Endothelial cell of umbilical vein (primary cell): ENCODE results near the gene SIX1. TPM values are rescaled to one million over a fixed set of nuclear protein-coding genes. Genes with fewer than 3 reads are reported as not detected.

Experiments used
- BruUV-seq: library from RNA; stranded (reverse); fragments of 400-500 nt; replicated peaks from 2 replicates; lab custom pipeline; 2021; lab: Mats Ljungman, UMichigan
- CTCF ChIA-PET: fragments of 300-600, 350-600 bp; sonication (Branson Sonifier 250); formaldehyde crosslinking; loops from one replicate; lab custom pipeline; 2021; ENCODE audit warnings: antibody characterized with exemption, inconsistent platforms; lab: Charles Lee
- POLR2A ChIA-PET: fragments of 300-600, 350-600 bp; sonication (Branson Sonifier 250); formaldehyde crosslinking; loops from one replicate; lab custom pipeline; 2021; ENCODE audit warnings: antibody characterized with exemption, inconsistent platforms; lab: Charles Lee
- DNase-seq: peaks from one replicate; pipeline ENCODE4 v3.0.0-alpha.2; 2011; ENCODE audit warnings: low read depth, low spot score
- FAIRE-seq: peaks from 2 replicates; lab custom pipeline; 2011; peaks lifted over from hg19 to GRCh38; lab: Jason Lieb, UNC
- H2AFZ ChIP-seq: 2 replicates; pipeline ENCODE4 v1.6.0; 2012; ENCODE audit warnings: low read depth, low read length, control low read depth, inconsistent platforms
- H3K27ac ChIP-seq: 2 replicates; pipeline ENCODE4 v1.5.1; 2011; ENCODE audit warnings: low read depth, mild to moderate bottlenecking, control low read depth, low read length, moderate library complexity; ENCODE audit not compliant: insufficient read depth
- H3K27me3 ChIP-seq, 2 experiments: 2 replicates each; pipeline versions ENCODE4 v1.6.0 to v1.6.1; 2011; ENCODE audit warnings: low read length in 2 of 2, mixed read lengths in 1 of 2; ENCODE audit not compliant: control insufficient read depth in 2 of 2, insufficient read depth in 2 of 2
- H3K36me3 ChIP-seq, 2 experiments: 2 replicates in 1 of 2; 3 replicates in 1 of 2; pipeline ENCODE4 v1.5.1; 2011; ENCODE audit warnings: low read length in 2 of 2, mild to moderate bottlenecking in 1 of 2, moderate library complexity in 1 of 2; ENCODE audit not compliant: control insufficient read depth in 2 of 2, insufficient read depth in 2 of 2; ENCODE audit errors: extremely low read depth in 1 of 2
- H3K4me1 ChIP-seq: 3 replicates; pipeline ENCODE4 v1.5.1; 2011; ENCODE audit warnings: mild to moderate bottlenecking, low read length; ENCODE audit not compliant: control insufficient read depth, insufficient read depth; ENCODE audit errors: extremely low read depth
- H3K4me2 ChIP-seq: 2 replicates; pipeline ENCODE4 v1.6.1; 2011; ENCODE audit warnings: low read length, control low read depth, mixed read lengths; ENCODE audit not compliant: insufficient read depth
- H3K4me3 ChIP-seq, 3 experiments: fragments of 200-600 bp in 1 of 3; sonication (generic), shearing (Covaris generic) in 1 of 3; replicated peaks in 1 of 3; 2 replicates each; pipeline ENCODE4 v1.5.1; 2011 to 2016; ENCODE audit warnings: control low read depth in 3 of 3, low read length in 3 of 3, mild to moderate bottlenecking in 2 of 3, inconsistent platforms in 1 of 3, low read depth in 1 of 3, moderate library complexity in 1 of 3; ENCODE audit not compliant: insufficient read depth in 1 of 3
- H3K79me2 ChIP-seq: 2 replicates; pipeline ENCODE4 v1.6.0; 2012; ENCODE audit warnings: low read length, inconsistent platforms; ENCODE audit not compliant: control insufficient read depth, insufficient read depth
- H3K9ac ChIP-seq: replicated peaks from 2 replicates; pipeline ENCODE3; 2011; ENCODE audit warnings: low read length, control low read depth; ENCODE audit not compliant: insufficient read depth; ENCODE audit errors: extremely low read depth
- H3K9me1 ChIP-seq: replicated peaks from 3 replicates; pipeline ENCODE4 v1.6.0; 2011; ENCODE audit warnings: mild to moderate bottlenecking, low read length; ENCODE audit not compliant: control insufficient read depth, insufficient read depth; ENCODE audit errors: extremely low read depth
- H3K9me3 ChIP-seq: replicated peaks from 2 replicates; pipeline ENCODE4 v1.5.1; 2012; ENCODE audit warnings: low read length, inconsistent platforms; ENCODE audit not compliant: control insufficient read depth, insufficient read depth
- H4K20me1 ChIP-seq: replicated peaks from 2 replicates; pipeline ENCODE3; 2011; ENCODE audit warnings: mild to moderate bottlenecking, low read length; ENCODE audit not compliant: control insufficient read depth, insufficient read depth; ENCODE audit errors: extremely low read depth
- CTCF ChIP-seq, 2 donors: IDR thresholded peaks; 1 replicate in 1 of 2; 2 replicates in 1 of 2; pipeline ENCODE4 v1.5.1; 2011; ENCODE audit warnings: low read length in 2 of 2, mild to moderate bottlenecking in 2 of 2, moderate library complexity in 2 of 2, control low read depth in 1 of 2, inconsistent platforms in 1 of 2, low read depth in 1 of 2; ENCODE audit not compliant: insufficient read depth in 1 of 2; ENCODE audit errors: extremely low read depth in 1 of 2
- EZH2 ChIP-seq: IDR thresholded peaks from 2 replicates; pipeline ENCODE4 v1.6.1; 2012; ENCODE audit warnings: borderline replicate concordance, low read depth, mild to moderate bottlenecking, moderate library complexity, low read length, inconsistent platforms; ENCODE audit not compliant: severe bottlenecking
- FOS ChIP-seq: IDR thresholded peaks from 2 replicates; pipeline ENCODE4 v1.6.1; 2011; ENCODE audit warnings: mild to moderate bottlenecking, low read length, moderate library complexity, borderline replicate concordance; ENCODE audit not compliant: insufficient read depth
- GATA2 ChIP-seq: IDR thresholded peaks from 2 replicates; pipeline ENCODE4 v1.7.0; 2011; ENCODE audit warnings: low read depth, mild to moderate bottlenecking, moderate library complexity, mixed read lengths, low read length; ENCODE audit not compliant: insufficient read length, insufficient read depth
- JUN ChIP-seq: IDR thresholded peaks from 2 replicates; pipeline ENCODE4 v1.6.1; 2011; ENCODE audit warnings: borderline replicate concordance, low read depth; ENCODE audit not compliant: insufficient read length, insufficient read depth
- MYC ChIP-seq: IDR thresholded peaks from one replicate; pipeline ENCODE4 v1.6.1; 2011; ENCODE audit warnings: mild to moderate bottlenecking, low read depth, low read length
- POLR2A ChIP-seq: IDR thresholded peaks from 2 replicates; pipeline ENCODE4 v1.6.1; 2012; ENCODE audit warnings: low read depth, mild to moderate bottlenecking, control low read depth, low read length
- POLR2AphosphoS5 ChIP-seq: IDR thresholded peaks from 2 replicates; pipeline ENCODE4 v1.6.1; 2012; ENCODE audit warnings: low read depth, mild to moderate bottlenecking, control low read depth, low read length, moderate library complexity; ENCODE audit not compliant: insufficient read depth
- dilution Hi-C: fragments of 300-500 bp; cut with MboI; formaldehyde crosslinking; loops from one replicate; pipeline ENCODE4 v1.15.0; 2019; ENCODE audit warnings: low sequenced_read_pairs; ENCODE audit not compliant: extremely low pct_ligation_motif_present
- intact Hi-C: fragments of 100-400 bp; cut with micrococcal nuclease; formaldehyde crosslinking; loops from one replicate; pipeline ENCODE4 v1.10.0; 2022
- polyA plus RNA-seq, 4 experiments: library from polyadenylated mRNA; depleted of rRNA in 3 of 4; stranded (reverse) in 3 of 4; unstranded in 1 of 4; fragments of >200 nt; gene quantifications; 2 replicates each; pipeline versions ENCODE4 v1.2.1 to v1.2.3, GENCODE V29; 2011 to 2012; ENCODE audit warnings: missing spikeins in 1 of 4
- total RNA-seq: library from RNA; stranded (reverse); gene quantifications from 2 replicates; pipeline ENCODE4 v1.2.3, GENCODE V29; 2021
- TF ChIP-seq, protein P1 (sequence below): IDR thresholded peaks from 2 replicates; pipeline ENCODE4 v1.6.1; 2011; ENCODE audit not compliant: insufficient read depth, insufficient read length

The SIX1 gene
- total and polyA plus RNA-seq, 2 donors (not counting 3 experiments of a cell fraction or from before 2014, with no cell fraction given) = 0.40 to 0.55 TPM

GRCh38 chr14:60651796-60652673 is 2.8 kb upstream of the SIX1 start:
- ChIA-PET CTCF (no interaction called here), POLR2A (no interaction called here)
- Histone ChIP-seq H3K9me3 (no peaks in the 10 kb centered on the region), H2AFZ (no peak overlapping the region), H3K79me2 (no peaks in the 10 kb centered on the region), H3K9me1 (no peaks in the 10 kb centered on the region), H3K27me3 (peaks cover 71 to 91% of the 10 kb centered on the region in 2 experiments), H3K27ac (no peak overlapping the region), H3K36me3 (no peaks in the 10 kb centered on the region), H3K4me1 (peaks cover 25% of the 10 kb centered on the region), H3K4me2 (peak overlapping the region; percentile 19), H4K20me1 (peaks cover 5% of the 10 kb centered on the region), H3K4me3 (no peak overlapping the region), H3K9ac (no peak overlapping the region)
- intact Hi-C loops = no loop called here
- no peak for DNase-seq
- TF ChIP-seq JUN = no peak
- TF ChIP-seq EZH2 = peak; percentile 98
- FAIRE-seq = peak; percentile 73
- no TSS peak for BruUV-seq
- dilution Hi-C loops = no loop called here

- Histone ChIP-seq H3K27ac (no peak overlapping the region), H2AFZ (no peak overlapping the region), H3K27me3 (peaks cover 79 to 96% of the 10 kb centered on the region in 2 experiments), H3K9me3 (no peaks in the 10 kb centered on the region), H4K20me1 (peaks cover 5% of the 10 kb centered on the region), H3K4me1 (peaks cover 25% of the 10 kb centered on the region), H3K4me2 (no peak overlapping the region), H3K9me1 (no peaks in the 10 kb centered on the region), H3K79me2 (no peaks in the 10 kb centered on the region), H3K36me3 (no peaks in the 10 kb centered on the region), H3K4me3 (no peak overlapping the region), H3K9ac (no peak overlapping the region)
- dilution Hi-C loops = no loop called here
- ChIA-PET CTCF (no interaction called here), POLR2A (no interaction called here)
- intact Hi-C loops = no loop called here
- TF ChIP-seq MYC = no peak
- TF ChIP-seq, protein P1, sequence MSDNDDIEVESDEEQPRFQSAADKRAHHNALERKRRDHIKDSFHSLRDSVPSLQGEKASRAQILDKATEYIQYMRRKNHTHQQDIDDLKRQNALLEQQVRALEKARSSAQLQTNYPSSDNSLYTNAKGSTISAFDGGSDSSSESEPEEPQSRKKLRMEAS = no peak
- TF ChIP-seq GATA2 = no peak
- no peak for TF ChIP-seq FOS
- TF ChIP-seq POLR2A = no peak
- TF ChIP-seq EZH2 = no peak
- no peak for TF ChIP-seq JUN
- TF ChIP-seq CTCF (IDR thresholded peaks at IDR 0.05; ENCODE audit: extremely low read depth in 1 of 2, insufficient read depth in 1 of 2, low read depth in 1 of 2, low read length in 2 of 2) = no peak
- TF ChIP-seq POLR2AphosphoS5 = no peak
- DNase-seq (no peak), FAIRE-seq (no peak)
- BruUV-seq = no TSS peak
These were observed 2.0 kb upstream of the SIX1 start for GRCh38 chr14:60651086-60651795.
